Measurements from ENCODE around the gene PPP5C. TPM values are rescaled to one million over a fixed set of nuclear protein-coding genes. Genes with fewer than 3 reads are reported as not detected.

Gene PPP5C
- total and polyA plus RNA-seq, 3 donors from 2014 or later: 49.1 to 72.8 (median 71.7) TPM

DNA sequence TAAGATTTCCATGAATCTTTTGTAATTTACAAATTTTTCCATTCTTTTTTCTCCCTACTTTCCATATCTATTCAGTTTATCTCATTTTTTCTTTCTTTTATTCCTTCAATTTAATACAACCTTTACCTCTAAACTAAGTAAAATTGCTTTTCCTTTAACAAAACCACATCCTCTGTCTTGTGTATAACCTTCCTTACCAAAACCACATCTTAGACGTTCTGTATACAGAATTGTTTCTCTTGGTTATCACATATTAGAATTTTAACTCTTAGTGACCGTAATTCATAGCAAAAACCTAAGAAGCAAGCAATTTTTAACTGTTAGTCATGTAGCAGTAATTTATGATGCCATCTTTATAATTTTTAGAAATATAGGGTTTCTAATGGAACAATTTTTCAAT lies 15.0 kb downstream of the PPP5C start:
- no peak for TF ChIP-seq POLR2A (IDR thresholded peaks at IDR 0.05)
- no peak for TF ChIP-seq CTCF (IDR thresholded peaks at IDR 0.05)
- intact Hi-C loops (cut with DNase I; ENCODE audit: low total_unique reads): no loop called here
- Histone ChIP-seq H3K27me3 (no peaks in the 10 kb centered on the region), H3K4me1 (no peaks in the 10 kb centered on the region), H3K27ac (no peak overlapping the region), H3K4me3 (no peak overlapping the region), H3K36me3 (ENCODE audit: low read depth, missing control alignments) (no peaks in the 10 kb centered on the region), H3K9me3 (no peaks in the 10 kb centered on the region)
- no peak for DNase-seq
- 67 to 71% methylated on average over 2 of the region's 2 CpGs for WGBS, 2 donors

DNA sequence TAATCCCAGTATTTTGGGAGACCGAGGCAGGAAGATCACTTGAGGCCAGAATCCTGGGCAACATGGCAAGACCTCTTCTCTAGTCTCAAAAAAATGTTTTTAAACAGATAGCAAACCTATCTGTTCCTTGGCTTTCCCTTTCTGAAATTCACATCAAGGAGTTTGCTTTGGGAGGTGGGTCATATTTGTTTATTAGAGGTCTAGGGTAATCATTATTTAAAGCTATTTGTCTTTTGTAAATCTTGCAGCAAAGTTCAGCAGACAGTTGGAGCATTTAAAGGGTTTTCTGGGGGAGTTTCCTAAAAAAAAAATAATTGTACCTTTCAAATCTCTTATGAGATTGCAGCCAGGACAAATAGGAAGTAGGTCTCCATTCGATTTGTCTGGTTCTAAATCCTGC lies 17.5 kb downstream of the PPP5C start:
- Histone ChIP-seq H3K9me3 (no peaks in the 10 kb centered on the region), H3K36me3 (ENCODE audit: low read depth, missing control alignments) (no peaks in the 10 kb centered on the region), H3K27ac (no peak overlapping the region), H3K4me1 (no peaks in the 10 kb centered on the region), H3K4me3 (no peak overlapping the region), H3K27me3 (no peaks in the 10 kb centered on the region)
- WGBS, 2 donors: 84 to 89% methylated on average over 2 of the region's 2 CpGs
- DNase-seq: no peak
- intact Hi-C loops (cut with DNase I; ENCODE audit: low total_unique reads): no loop called here
- TF ChIP-seq CTCF (IDR thresholded peaks at IDR 0.05) (no peak), POLR2A (IDR thresholded peaks at IDR 0.05) (no peak)

- intact Hi-C loops (cut with DNase I; ENCODE audit: low total_unique reads): no loop called here
- Histone ChIP-seq H3K27me3 (no peaks in the 10 kb centered on the region), H3K9me3 (no peaks in the 10 kb centered on the region), H3K4me1 (no peaks in the 10 kb centered on the region), H3K27ac (no peak overlapping the region), H3K36me3 (ENCODE audit: low read depth, missing control alignments) (no peaks in the 10 kb centered on the region), H3K4me3 (no peak overlapping the region)
- no peak for DNase-seq
- 88 to 100% methylated on average over 3 to 4 of the region's 4 CpGs for WGBS, 2 donors
- TF ChIP-seq CTCF (IDR thresholded peaks at IDR 0.05) (no peak), POLR2A (IDR thresholded peaks at IDR 0.05) (no peak)
Observed at GRCh38 chr19:46365561-46365960, 18.7 kb downstream of the PPP5C start.

- intact Hi-C loops (cut with DNase I; ENCODE audit: low total_unique reads): no loop called here
- TF ChIP-seq CTCF (IDR thresholded peaks at IDR 0.05): no peak
- TF ChIP-seq POLR2A (IDR thresholded peaks at IDR 0.05): no peak
- Histone ChIP-seq H3K27ac (no peak overlapping the region), H3K4me3 (no peak overlapping the region), H3K27me3 (no peaks in the 10 kb centered on the region), H3K4me1 (no peaks in the 10 kb centered on the region), H3K36me3 (ENCODE audit: low read depth, missing control alignments) (no peaks in the 10 kb centered on the region), H3K9me3 (no peaks in the 10 kb centered on the region)
- 85 to 90% methylated on average over 9 of the region's 9 CpGs for WGBS, 2 donors
- DNase-seq: no peak
Observed at GRCh38 chr19:46366620-46367292, 19.9 kb downstream of the PPP5C start.

DNA sequence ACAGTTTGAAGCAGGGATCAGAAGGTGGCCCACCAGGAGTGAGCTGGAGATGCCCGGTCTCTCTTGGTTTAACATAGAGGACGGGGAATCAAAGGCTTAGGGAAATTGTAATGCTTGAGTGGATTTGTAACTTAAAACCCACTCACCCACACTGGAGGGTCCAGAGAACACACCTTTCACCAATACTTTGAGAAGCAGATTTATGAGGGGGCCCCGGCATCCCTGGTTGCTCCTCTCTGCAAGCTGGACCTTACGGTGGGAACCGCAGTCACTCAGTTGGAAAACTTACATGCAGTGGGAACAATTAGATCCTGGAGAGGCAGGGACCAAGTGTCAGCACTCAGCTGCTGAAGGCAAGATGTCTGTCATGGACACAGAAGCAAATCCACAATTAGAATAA lies 20.5 kb downstream of the PPP5C start:
- intact Hi-C loops (cut with DNase I; ENCODE audit: low total_unique reads): no loop called here
- no peak for DNase-seq
- TF ChIP-seq CTCF (IDR thresholded peaks at IDR 0.05): no peak
- no peak for TF ChIP-seq POLR2A (IDR thresholded peaks at IDR 0.05)

More for the DNA sequence above, 20.5 kb downstream of the PPP5C start:
- Histone ChIP-seq H3K4me3 (no peak overlapping the region), H3K27me3 (no peaks in the 10 kb centered on the region), H3K9me3 (no peaks in the 10 kb centered on the region), H3K27ac (no peak overlapping the region), H3K36me3 (ENCODE audit: low read depth, missing control alignments) (no peaks in the 10 kb centered on the region), H3K4me1 (no peaks in the 10 kb centered on the region)
- WGBS, 2 donors: 93 to 96% methylated on average over 5 of the region's 5 CpGs
